ENCODE measurements around the gene BCL2L13.

Gene BCL2L13

GRCh38 chr22:17612057-17612456 lies 26.5 kb upstream of the BCL2L13 start:
- TF ChIP-seq CTCF (IDR thresholded peaks at IDR 0.05; ENCODE audit: insufficient read depth, low read length, missing control alignments) = no peak
- H3K4me3 ChIP-seq (ENCODE audit: low read depth, low read length) = no peak overlapping the region
- CTCF ChIA-PET = no interaction called here
- POLR2A ChIA-PET = interaction anchor here (0.9 kb wide), 1 partner anchor 27 kb away, joined by 3 read pairs; the partner anchor contains the start of gene BCL2L13
- no peak for DNase-seq (ENCODE audit: low read depth, low spot score)

- POLR2A ChIA-PET = no interaction called here
- no peak overlapping the region for H3K4me3 ChIP-seq (ENCODE audit: low read depth, low read length)
These were observed 25.3 kb upstream of the BCL2L13 start for GRCh38 chr22:17613280-17613679.

GRCh38 chr22:17627961-17628405 lies 10.6 kb upstream of the BCL2L13 start:
- POLR2A ChIA-PET = no interaction called here
- CTCF ChIA-PET = interaction anchor here (1.4 kb wide), 1 partner anchor 113 kb away, joined by 4 read pairs; no protein-coding TSS in a partner anchor
- no peak for TF ChIP-seq CTCF (IDR thresholded peaks at IDR 0.05; ENCODE audit: insufficient read depth, low read length, missing control alignments)
- peak overlapping the region; percentile 100 for H3K4me3 ChIP-seq (ENCODE audit: low read depth, low read length)
- DNase-seq (ENCODE audit: low read depth, low spot score) = no peak

More at GRCh38 chr22:17613280-17613679, 25.3 kb upstream of the BCL2L13 start:
- no peak for DNase-seq (ENCODE audit: low read depth, low spot score)
- TF ChIP-seq CTCF (IDR thresholded peaks at IDR 0.05; ENCODE audit: insufficient read depth, low read length, missing control alignments) = no peak
- CTCF ChIA-PET = no interaction called here

- POLR2A ChIA-PET = no interaction called here
- peak; percentile 74 for DNase-seq (ENCODE audit: low read depth, low spot score)
- CTCF ChIA-PET = no interaction called here
- H3K4me3 ChIP-seq (ENCODE audit: low read depth, low read length) = peak within 1 kb of the TSS; percentile 100
- TF ChIP-seq CTCF (IDR thresholded peaks at IDR 0.05; ENCODE audit: insufficient read depth, low read length, missing control alignments) = no peak
These were observed 10.0 kb upstream of the BCL2L13 start, which contains the start of gene ATP6V1E1 for GRCh38 chr22:17628406-17629172. Gene ATP6V1E1, minus strand, starts transcription at chr22:17628749. Its CDS starts 114 bp downstream, at chr22:17628635.

- TF ChIP-seq CTCF (IDR thresholded peaks at IDR 0.05; ENCODE audit: insufficient read depth, low read length, missing control alignments) = no peak
- POLR2A ChIA-PET = no interaction called here
- no peak for DNase-seq (ENCODE audit: low read depth, low spot score)
- CTCF ChIA-PET = no interaction called here
- H3K4me3 ChIP-seq (ENCODE audit: low read depth, low read length) = peak overlapping the region; percentile 100
These were observed 9.4 kb upstream of the BCL2L13 start for GRCh38 chr22:17629173-17629489.

- H3K4me3 ChIP-seq (ENCODE audit: low read depth, low read length) = peak overlapping the region; percentile 100; the same call in 1 of the 2 replicates
These were observed 8.9 kb upstream of the BCL2L13 start for GRCh38 chr22:17629641-17630040.

More at GRCh38 chr22:17629641-17630040, 8.9 kb upstream of the BCL2L13 start:
- TF ChIP-seq CTCF (IDR thresholded peaks at IDR 0.05; ENCODE audit: insufficient read depth, low read length, missing control alignments) = no peak
- ChIA-PET POLR2A (no interaction called here), CTCF (no interaction called here)
- DNase-seq (ENCODE audit: low read depth, low spot score) = no peak
